Muscle of back (tissue), 11 donors: ENCODE results near the gene KMT2C. TPM values are rescaled to one million over a fixed set of nuclear protein-coding genes. Genes with fewer than 3 reads are reported as not detected.
"Not testable (repeated sequence)": the region's sequence is repeated elsewhere in the genome, so short reads cannot be mapped to it uniquely, and the experiment has no call there.

Experiments used
- DNase-seq, 3 donors: peaks; one replicate each; pipeline versions ENCODE4 v3.0.0 to v3.0.0-alpha.2; 2013
- polyA plus RNA-seq, 10 donors: library from polyadenylated mRNA; unstranded; fragments of 120-200 nt; gene quantifications; one replicate each; pipeline ENCODE4 v1.2.1, GENCODE V29; 2013; ENCODE audit not compliant: insufficient read length in 10 of 10

KMT2C gene
- polyA plus RNA-seq, 10 donors: 28.0 to 41.9 (median 33.5) TPM

- DNase-seq: not testable (repeated sequence)
These were observed 29.8 kb downstream of the KMT2C start for GRCh38 chr7:152406030-152406429.

GRCh38 chr7:152403726-152404125 is 32.1 kb downstream of the KMT2C start:
- no peak for DNase-seq

GRCh38 chr7:152402384-152403250 is 33.2 kb downstream of the KMT2C start:
- no peak for DNase-seq

DNA sequence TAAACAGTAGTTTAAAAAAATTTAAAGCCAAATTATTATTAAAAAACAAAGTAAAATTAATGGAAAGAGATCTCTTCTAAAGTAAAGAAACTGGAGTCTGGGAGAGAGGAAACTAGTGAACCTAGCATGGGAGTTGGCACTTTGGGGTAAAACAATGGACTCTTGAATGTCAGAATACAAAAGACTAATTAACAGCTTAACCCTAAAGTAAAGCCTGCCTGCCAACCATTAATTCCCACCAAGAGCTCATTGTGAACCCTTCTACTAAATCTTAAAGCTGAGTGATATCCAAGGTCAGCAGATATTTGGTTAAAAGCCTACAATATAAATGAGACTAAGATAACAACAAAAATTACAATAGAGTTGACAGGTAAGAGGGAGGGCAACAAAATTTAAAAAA is 36.5 kb downstream of the KMT2C start:
- no peak for DNase-seq

DNA sequence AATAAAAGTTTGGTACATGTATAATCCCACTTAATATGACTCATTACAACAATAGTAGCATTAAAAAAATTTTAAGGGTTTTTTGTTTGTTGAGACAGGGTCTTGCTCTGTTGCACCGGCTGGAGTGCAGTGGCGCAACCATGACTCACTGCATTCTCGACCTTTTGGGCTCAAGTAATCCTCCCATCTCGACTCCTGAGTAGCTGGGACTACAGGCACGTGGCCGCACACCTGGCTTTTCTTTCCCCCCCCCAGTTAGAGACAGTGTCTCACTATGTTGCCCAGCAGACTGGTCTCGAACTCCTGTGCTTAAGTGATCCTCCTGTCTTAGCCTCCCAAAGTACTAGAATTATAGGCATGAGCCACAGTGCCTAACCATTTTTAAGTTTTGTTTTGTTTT is 40.7 kb downstream of the KMT2C start:
- no peak for DNase-seq

DNA sequence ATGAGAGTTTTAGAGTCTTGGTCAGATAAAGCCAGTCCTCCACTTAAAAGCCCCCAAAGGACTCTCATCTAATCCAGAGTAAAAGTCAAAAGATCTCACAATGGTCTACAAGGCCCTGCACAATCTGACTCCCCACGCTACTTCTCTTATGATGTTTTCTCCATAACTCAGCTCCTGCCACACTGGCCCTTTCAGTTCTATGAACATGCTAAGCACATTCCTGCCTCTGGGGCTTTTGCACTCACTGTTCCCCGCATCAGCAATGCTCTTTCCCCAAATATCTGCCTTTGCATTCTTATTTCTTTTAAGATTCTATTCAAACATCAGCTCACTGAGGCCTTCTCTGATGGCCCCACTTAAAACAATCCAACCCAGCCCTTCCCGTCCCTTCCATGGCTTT is 41.6 kb downstream of the KMT2C start:
- DNase-seq: peak in 2 of 3 donors; percentile 40 to 54

DNA sequence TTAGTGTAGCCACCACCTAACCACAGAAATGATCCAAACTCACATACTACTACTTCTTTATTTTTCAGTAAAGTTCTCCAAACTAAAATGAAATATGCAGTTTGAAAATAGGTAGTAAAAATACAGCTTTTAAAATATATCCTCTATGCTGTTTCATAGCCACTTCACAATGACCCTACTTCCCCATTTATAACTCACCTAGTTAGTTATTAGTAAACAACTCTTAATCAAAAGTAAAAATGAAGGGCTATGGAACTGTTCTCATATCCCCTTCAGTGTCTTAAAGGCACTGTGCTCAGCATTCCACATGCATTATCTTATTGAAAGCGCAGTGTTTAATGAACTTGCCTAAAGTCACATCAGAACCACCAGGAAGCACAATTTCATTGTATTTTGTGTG is 43.5 kb downstream of the KMT2C start:
- no peak for DNase-seq

GRCh38 chr7:152386136-152386764 is 49.6 kb downstream of the KMT2C start:
- not testable (repeated sequence) for DNase-seq

DNA sequence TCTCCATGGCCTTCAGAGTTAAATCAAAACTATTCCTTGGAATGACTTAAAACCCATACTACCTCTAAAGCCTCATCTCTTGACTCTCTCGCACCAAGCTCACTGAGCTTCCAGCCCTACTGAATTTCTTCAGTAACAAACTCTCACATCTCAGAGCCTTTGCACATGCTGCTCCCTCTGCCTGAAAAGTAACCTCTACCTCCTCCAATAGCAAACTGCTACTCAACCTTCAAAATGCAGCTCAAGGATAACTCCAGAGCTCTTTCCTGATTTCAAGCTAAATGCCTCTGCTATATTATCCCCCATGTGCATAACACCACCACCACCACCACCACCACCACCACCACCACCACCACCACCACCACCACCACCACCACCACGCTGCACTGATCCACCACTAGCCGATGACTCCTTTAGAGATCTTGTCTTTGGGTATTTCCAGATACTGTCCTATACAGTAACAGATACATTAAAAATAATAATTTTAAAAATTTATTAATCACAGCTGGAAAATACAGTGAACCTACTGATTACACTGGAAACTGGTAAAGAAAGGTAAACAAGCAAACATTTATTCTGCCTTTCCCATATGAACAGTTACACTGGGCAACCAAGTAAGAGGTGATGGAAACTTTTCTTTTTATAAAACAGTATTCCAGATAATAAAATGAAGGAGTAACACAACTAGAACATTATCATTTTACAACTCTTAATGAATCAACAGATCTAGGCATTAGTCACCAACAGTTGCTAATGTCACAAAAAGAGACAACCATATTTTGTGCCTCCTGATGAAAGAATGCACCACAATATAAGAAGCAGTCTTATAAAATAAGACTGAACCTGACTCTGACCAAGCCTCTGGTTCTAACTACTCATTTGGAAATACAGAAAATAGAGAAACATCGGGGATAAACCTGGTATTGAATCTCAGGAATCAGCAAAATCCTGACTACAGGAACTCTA is 51.3 kb downstream of the KMT2C start:
- DNase-seq: not testable (repeated sequence)

DNA sequence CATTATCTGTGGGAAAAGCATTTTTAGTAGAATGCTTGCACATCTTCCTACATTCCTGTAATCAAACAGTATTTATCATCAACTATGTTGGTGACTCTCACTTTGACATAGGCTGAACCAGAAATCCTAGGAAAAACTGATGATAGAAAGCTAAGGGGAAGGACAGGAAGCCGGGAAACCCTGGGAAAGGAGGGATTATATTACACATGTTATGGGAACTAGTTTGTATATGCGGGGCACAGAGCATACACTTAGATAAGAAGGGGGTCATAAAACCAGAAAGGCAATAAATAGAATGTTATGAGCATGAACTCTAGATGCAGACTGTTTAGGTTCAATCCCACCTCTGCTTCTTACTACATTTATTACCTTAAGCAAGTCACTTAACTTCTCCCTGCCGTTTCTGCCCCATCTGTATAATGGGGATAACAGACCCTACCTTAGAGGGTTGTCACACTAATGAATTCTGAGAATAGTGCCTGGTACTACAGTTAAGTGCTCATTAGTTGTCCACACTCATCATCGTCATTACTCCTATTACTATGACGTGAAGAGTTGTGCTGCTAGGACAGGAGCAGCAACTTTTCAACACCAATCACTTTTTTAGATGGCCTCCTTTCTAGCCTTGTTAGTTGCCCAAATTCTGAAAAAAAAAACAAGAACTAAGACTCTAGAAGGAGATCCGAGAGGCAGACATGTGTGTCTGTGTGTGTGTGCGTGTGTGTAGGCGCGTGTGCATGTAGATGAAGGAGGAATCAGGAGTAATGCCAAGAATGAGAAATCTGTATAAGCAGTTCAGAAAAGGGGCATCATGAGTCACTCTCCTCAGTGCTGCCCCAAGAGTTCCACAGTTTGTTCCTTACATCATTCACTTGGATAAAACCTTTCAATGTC is 52.2 kb downstream of the KMT2C start:
- peak in 1 of 3 donors; percentile 69 for DNase-seq

GRCh38 chr7:152382244-152382643 is 53.6 kb downstream of the KMT2C start:
- no peak for DNase-seq

DNA sequence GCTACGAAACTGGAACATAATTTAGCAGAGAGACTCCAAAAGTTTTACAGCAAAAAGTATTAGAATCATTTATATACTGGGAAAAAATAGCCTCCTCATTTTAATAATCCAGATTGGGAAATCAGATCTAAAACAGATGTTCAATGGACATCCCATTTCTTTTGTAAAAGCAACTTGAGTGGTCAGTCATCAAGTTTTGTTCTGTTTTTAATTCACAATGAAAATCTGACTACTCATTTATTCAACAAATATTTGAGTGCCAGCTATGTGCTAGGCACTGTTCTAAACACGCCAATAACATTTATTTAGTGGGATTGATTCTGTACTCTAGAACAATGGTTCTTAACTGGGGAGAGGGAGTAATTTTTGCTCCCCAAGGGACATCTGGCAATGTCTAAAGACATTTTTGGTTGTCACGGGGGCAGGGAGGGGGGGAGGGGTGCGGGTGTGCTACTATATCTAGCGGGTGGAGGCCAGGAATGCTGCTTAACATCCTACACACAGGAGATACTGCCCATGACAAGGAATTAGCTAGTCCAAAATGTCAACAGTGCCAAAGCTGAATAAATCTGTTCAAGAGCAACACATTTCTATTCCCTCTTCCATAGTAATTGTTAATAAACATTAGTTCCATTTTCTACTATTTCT is 54.7 kb downstream of the KMT2C start:
- not testable (repeated sequence) for DNase-seq

GRCh38 chr7:152378497-152378896 is 57.3 kb downstream of the KMT2C start:
- DNase-seq: not testable (repeated sequence)

- DNase-seq: not testable (repeated sequence)
These were observed 58.9 kb downstream of the KMT2C start for GRCh38 chr7:152376716-152377484.

DNA sequence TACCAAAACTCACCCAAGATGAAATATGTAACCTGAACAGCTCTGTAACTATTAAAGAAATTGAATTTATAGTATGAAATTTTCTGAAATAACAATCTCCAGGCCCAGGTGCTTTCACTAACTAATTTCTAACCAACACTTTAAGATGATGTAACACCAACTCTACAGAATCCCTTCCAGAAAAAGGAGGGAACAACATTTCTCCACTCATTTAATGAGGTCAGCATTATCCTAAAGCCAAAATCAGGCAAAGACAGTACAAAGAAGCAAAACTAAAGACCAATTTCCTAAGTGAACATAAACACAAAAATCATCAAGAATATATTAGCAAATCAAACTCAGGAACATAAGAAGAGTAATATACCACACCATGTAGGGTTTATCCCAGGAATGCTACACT is 65.5 kb downstream of the KMT2C start:
- no peak for DNase-seq

DNA sequence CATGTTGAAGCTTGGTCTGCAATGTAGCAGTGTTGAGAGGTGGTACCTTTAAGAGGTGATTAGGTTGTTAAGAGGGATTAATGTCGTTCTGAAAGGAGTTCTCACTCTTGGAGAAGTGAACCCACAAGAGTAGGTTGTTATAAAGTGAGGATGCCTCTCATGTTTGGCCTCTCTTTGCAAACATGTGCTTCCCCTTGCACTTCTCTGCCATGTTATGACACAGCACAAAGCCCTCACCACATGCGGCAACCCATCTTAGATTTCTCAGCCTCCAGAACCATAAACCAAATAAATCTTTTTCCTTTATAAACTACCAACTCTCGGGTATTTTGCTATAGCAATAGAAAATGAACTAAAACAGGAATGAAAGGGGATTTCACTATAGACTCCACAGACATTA is 66.3 kb downstream of the KMT2C start:
- DNase-seq: no peak

- DNase-seq: no peak
These were observed 68.6 kb downstream of the KMT2C start for GRCh38 chr7:152367170-152367569.

GRCh38 chr7:152366662-152367061 is 69.1 kb downstream of the KMT2C start:
- no peak for DNase-seq

GRCh38 chr7:152365982-152366603 is 69.7 kb downstream of the KMT2C start:
- no peak for DNase-seq
